ENCODE measurements around the gene DRD4.

DRD4 gene

GRCh38 chr11:621838-622237, 15.2 kb upstream of the DRD4 start:
- DNase-seq (ENCODE audit: low read depth in 2 of 2) = no peak
- TF ChIP-seq CTCF (IDR thresholded peaks at IDR 0.05; ENCODE audit: low read depth, low read length) = no peak
- no peak overlapping the region for H3K4me3 ChIP-seq (replicated peaks in 1 of 2; ENCODE audit: low read depth in 2 of 2, low read length in 2 of 2)

- no peak overlapping the region for H3K4me3 ChIP-seq (replicated peaks in 1 of 2; ENCODE audit: low read depth in 2 of 2, low read length in 2 of 2)
- no peak for TF ChIP-seq CTCF (IDR thresholded peaks at IDR 0.05; ENCODE audit: low read depth, low read length)
- no peak for DNase-seq (ENCODE audit: low read depth in 2 of 2)
Measured at GRCh38 chr11:623349-623869, 13.7 kb upstream of the DRD4 start.

GRCh38 chr11:623999-624704, 12.9 kb upstream of the DRD4 start:
- no peak for TF ChIP-seq CTCF (IDR thresholded peaks at IDR 0.05; ENCODE audit: low read depth, low read length)
- DNase-seq (ENCODE audit: low read depth in 2 of 2) = no peak
- no peak overlapping the region for H3K4me3 ChIP-seq (replicated peaks in 1 of 2; ENCODE audit: low read depth in 2 of 2, low read length in 2 of 2)

GRCh38 chr11:624705-625635, 12.1 kb upstream of the DRD4 start, which contains the start of gene CDHR5:
Gene CDHR5 (minus strand): TSS chr11:624955. CDS start chr11:624902, 53 bp downstream.
- no peak for DNase-seq (ENCODE audit: low read depth in 2 of 2)
- no peak within 1 kb of the TSS for H3K4me3 ChIP-seq (replicated peaks in 1 of 2; ENCODE audit: low read depth in 2 of 2, low read length in 2 of 2)
- TF ChIP-seq CTCF (IDR thresholded peaks at IDR 0.05; ENCODE audit: low read depth, low read length) = no peak

DNA sequence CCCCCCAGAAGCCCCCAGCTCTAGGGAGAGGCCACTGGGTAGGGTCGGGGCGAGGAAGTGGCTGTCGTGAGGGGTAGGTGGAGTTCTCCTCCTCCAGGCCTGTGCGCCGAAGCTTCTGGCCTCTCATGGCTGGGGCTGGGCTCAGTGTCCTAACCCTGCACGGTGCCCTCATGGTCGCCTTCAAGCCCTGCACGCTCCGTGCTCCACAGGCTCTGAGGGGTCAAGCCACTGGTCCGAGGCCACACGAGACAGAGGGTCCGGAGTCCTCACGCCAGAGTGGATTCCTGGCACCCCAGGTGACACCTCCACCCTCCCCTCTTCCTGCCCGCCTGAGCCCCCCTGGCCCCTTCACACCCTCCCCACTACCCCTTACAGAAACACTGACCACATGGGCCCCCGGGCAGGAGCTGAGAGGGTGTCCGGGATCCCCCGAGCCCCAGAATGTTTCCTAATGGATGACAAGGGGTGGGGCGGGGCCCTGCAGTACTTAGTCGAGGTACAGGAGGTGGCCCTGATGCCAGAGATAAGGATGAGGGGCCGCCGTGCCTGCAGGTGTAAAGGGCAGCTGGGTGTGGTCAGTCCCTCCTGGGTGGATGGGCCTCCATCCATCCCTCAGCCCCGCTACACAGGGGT, 11.3 kb upstream of the DRD4 start:
- DNase-seq (ENCODE audit: low read depth in 2 of 2) = no peak
- no peak for TF ChIP-seq CTCF (IDR thresholded peaks at IDR 0.05; ENCODE audit: low read depth, low read length)
- H3K4me3 ChIP-seq (replicated peaks in 1 of 2; ENCODE audit: low read depth in 2 of 2, low read length in 2 of 2) = no peak overlapping the region

DNA sequence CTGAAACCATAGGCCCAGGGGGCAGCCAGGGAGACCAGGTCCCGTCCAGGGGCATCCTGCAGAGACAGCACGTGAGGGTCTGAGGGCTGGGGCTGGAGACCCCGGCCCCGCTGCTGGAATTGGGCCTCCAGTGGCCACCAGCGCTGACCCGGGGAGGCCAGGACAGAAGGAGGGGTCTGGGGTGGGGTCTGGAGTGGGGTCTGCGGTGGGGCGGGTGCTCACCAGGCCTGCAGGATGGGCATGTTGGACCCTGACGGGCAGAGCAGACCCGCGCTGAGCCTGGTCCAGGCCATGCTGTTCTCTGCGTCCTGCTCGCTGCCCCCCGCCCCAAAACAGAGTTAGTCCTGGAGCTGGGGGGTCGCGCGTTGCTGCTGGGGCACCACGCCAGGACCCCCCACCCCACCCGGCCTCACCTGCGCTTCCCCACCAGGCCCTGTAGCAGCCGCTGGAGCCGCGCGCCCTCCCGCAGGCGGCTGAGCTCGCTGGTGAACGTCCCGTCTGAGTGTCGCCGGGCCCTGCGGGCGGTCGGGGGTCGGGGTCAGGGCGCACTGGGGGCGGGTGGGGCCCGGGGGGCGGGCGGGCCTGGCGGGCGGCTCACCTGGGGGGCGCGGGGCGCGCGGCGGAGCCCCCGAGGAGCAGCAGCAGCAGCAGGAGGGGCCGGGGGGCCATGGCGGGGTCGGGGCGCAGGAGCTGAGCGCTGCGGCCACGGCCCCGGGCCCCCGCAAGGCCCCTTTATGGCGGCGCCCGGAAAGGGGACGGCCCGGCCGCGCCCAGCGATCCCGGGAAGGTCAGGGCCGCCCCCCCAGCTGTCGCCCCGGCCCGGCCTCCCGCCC, 10.4 kb upstream of the DRD4 start, which contains the start of gene SCT:
TSS of gene SCT (minus strand) at position 707 of the 833 bp plus-strand sequence. CDS start at position 669, 38 bp downstream.
- no peak within 1 kb of the TSS for H3K4me3 ChIP-seq (replicated peaks in 1 of 2; ENCODE audit: low read depth in 2 of 2, low read length in 2 of 2)
- TF ChIP-seq CTCF (IDR thresholded peaks at IDR 0.05; ENCODE audit: low read depth, low read length) = no peak
- DNase-seq (ENCODE audit: low read depth in 2 of 2) = no peak
